Hepatocyte (in vitro differentiated cells): Measurements from ENCODE around the gene SHCBP1L.

Source experiments
- CTCF ChIP-seq: fragments of 200-600 bp; sonication (generic); IDR thresholded peaks from 2 replicates; pipeline ENCODE4 v1.5.1; 2016; ENCODE audit warnings: antibody characterized with exemption, mild to moderate bottlenecking; ENCODE audit not compliant: poor library complexity
- EZH2phosphoT487 ChIP-seq: fragments of 200-600 bp; sonication (generic); IDR thresholded peaks from one replicate; pipeline ENCODE4 v1.6.1; 2018; ENCODE audit warnings: antibody characterized with exemption, mild to moderate bottlenecking, low read depth, moderate library complexity; ENCODE audit not compliant: unreplicated experiment, severe bottlenecking

DNA sequence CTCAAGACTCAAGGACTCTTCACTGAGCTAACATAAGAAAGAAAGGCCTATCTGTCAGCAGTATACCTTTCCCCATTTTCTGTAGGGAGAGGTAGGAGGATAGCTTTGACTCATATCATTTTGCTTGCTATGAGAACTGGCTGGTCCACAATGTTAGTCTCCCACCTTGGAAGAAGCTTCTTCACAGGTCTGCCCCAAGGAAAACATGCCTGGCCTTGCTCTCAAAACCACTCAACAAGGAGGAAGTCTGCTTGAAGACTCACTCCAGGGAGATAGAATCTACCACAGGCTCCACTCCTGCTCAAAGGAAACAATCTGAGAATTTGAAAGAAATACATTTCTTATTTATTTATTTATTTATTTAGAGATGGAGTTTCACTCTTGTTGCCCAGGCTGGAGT lies 40.8 kb upstream of the SHCBP1L start:
- TF ChIP-seq CTCF (no peak), EZH2phosphoT487 (no peak)
